NCI-H2196 (cell line): ENCODE data around the gene ZBTB49.
A peak's percentile ranks its signal among the peaks of the same experiment; 100 is the strongest.
"Not testable (repeated sequence)": the region's sequence is repeated elsewhere in the genome, so short reads cannot be mapped to it uniquely, and the experiment has no call there.

Source experiments
- DNase-seq: peaks from one replicate; lab custom pipeline; 2025; ENCODE audit not compliant: unreplicated experiment; lab: John Stamatoyannopoulos, UW

The ZBTB49 gene, protein sequence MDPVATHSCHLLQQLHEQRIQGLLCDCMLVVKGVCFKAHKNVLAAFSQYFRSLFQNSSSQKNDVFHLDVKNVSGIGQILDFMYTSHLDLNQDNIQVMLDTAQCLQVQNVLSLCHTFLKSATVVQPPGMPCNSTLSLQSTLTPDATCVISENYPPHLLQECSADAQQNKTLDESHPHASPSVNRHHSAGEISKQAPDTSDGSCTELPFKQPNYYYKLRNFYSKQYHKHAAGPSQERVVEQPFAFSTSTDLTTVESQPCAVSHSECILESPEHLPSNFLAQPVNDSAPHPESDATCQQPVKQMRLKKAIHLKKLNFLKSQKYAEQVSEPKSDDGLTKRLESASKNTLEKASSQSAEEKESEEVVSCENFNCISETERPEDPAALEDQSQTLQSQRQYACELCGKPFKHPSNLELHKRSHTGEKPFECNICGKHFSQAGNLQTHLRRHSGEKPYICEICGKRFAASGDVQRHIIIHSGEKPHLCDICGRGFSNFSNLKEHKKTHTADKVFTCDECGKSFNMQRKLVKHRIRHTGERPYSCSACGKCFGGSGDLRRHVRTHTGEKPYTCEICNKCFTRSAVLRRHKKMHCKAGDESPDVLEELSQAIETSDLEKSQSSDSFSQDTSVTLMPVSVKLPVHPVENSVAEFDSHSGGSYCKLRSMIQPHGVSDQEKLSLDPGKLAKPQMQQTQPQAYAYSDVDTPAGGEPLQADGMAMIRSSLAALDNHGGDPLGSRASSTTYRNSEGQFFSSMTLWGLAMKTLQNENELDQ

GRCh38 chr4:4289941-4290850 lies at the start of gene ZBTB49, which contains the start of gene LYAR:
Gene ZBTB49 (plus strand): TSS chr4:4290251. CDS start chr4:4299946, 9,695 bp downstream.
Gene LYAR (minus strand): TSS chr4:4290154. CDS start chr4:4283742, 6,412 bp downstream.
- DNase-seq, result peak; percentile 93

DNA sequence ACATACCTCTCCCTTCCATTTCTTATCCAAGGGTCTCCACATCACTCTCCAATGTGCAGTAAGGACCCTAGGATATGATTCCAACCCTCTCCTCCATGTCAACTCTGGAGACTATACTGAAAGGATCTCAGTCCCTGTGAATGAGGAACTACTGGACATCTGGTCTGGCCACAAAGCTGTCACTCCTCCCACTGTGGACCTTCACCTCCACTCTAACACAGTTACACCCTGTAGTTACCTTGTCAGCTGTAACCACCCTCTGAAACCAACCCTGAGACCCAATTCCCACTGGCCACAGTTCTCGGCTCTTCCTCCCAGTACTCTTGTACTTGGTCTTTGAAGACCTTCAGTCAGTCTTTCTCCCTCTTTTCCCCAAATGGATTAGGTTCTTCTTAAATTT lies 44.9 kb upstream of the ZBTB49 start:
- DNase-seq, result no peak

DNA sequence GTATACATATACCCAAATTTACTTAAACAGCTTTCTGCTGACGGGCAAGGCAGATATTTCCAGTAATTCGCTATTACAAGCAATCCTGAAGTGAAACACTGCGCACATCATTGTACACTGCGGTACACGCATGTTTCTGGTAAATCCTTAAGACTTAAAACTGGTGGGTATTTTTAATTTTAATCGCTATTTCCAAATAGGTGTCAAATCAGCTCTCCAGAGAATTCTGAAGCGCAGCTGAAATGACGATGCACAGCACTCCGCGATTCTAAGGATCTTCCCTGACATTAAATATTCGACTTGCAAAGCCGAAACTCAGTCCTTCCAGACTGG lies 42.4 kb upstream of the ZBTB49 start:
- DNase-seq, result no peak

DNA sequence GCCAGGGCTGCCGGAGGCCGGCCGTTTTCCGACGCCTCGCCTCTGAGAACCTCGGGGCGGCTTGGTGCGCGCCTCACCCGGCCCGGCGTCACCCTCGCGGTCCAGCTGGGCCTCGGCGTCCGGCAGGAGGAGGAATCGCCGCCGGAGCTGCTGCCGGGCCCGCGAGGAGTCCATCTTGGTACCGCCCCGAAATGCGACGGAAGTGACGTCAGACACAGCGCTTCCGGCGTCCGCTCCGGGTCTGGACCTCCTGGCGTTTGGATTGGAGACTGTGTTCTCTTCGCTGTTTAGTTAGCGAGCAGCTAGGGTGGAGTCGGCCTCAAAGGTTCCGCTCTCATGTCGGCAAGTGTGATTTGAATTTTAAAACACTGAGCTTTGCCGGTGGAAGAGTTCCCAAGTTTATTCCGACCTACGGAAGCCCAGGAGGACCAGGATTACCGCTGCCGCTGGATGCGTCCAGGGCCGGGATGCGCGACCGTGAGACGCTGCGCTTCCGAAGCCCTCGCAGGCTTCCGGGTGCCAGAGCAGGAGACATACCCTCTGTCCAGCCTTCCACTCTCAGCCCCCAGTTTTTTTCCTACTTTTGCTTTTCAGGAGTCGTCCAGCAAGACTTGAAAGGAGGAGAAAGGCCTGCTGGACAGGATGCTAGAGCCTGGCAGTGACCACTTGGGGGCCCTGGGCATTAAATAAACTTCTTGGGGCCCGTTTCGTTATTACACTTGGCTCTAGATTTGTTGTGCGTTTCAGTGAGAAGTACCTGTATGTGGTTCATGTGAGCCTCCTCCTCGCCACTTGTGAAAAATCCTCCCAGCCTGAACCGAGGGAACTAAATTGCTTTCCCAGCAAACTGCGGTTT lies 41.8 kb upstream of the ZBTB49 start, which contains the start of gene TMEM128:
Gene TMEM128, minus strand, starts transcription at position 195 of the 856 bp plus-strand sequence. Its CDS starts 21 bp downstream, at position 174.
- peak; percentile 93 for DNase-seq

GRCh38 chr4:4248885-4249203 lies 41.2 kb upstream of the ZBTB49 start:
- DNase-seq, result no peak

DNA sequence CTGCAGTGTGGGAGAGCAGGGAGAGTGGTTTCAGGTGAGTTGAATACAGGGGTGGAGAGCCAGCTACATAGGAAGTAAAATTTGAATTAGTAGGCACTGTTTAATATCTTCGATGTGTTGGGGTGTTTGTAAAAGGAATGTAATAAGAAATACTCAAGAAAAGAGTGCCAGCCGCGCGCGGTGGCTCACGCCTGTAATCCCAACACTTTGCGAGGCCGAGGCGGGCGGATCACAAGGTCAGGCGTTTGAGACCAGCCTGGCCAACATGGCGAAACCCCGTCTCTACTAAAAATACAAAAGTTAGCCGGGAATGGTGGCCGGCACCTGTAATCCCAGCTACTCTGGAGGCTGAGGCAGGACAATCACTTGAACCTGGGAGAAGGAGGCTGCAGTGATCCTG lies 40.7 kb upstream of the ZBTB49 start:
- not testable (repeated sequence) for DNase-seq

DNA sequence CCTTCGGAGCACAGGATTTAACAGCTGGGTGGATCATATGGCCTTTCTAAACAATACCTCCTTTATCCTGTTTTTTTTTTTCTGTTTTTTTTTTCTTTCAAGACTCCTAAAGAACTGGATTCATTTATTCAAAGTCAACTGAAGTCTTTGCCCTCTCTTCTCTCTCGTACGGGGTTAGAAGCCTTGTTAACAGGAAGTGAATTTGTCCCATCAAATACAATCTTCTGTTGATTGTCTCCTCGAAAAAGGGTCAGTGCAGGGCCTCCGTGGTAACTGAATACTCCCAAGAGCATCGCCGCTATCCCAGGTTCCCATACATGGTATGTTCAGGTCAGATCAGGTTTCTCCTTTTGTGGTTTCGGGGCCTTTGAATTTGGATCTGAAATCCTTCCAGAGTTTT lies 40.2 kb upstream of the ZBTB49 start:
- DNase-seq, result no peak

- no peak for DNase-seq
These were observed 35.9 kb upstream of the ZBTB49 start for GRCh38 chr4:4254199-4254598.

- DNase-seq, result no peak
These were observed 35.4 kb upstream of the ZBTB49 start for GRCh38 chr4:4254666-4255065.

GRCh38 chr4:4256799-4257198 lies 33.3 kb upstream of the ZBTB49 start:
- DNase-seq, result no peak

DNA sequence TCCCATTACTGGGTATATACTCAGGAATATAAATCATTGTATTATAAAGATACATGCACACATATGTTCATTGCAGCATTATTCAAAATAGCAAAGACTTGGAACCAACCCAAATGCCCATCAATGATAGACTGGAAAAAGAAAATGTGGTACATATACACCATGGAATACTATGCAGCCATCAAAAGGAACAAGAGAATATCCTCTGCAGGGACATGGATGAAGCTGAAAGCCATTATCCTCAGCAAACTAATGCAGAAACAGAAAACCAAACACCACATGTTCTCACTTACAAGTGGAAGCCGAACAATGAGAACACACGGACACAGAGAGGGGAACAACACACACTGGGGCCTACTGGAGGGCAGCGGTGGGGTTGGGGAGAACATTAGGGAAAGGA lies 32.3 kb upstream of the ZBTB49 start:
- not testable (repeated sequence) for DNase-seq

GRCh38 chr4:4259484-4260100 lies 30.5 kb upstream of the ZBTB49 start:
- no peak for DNase-seq

DNA sequence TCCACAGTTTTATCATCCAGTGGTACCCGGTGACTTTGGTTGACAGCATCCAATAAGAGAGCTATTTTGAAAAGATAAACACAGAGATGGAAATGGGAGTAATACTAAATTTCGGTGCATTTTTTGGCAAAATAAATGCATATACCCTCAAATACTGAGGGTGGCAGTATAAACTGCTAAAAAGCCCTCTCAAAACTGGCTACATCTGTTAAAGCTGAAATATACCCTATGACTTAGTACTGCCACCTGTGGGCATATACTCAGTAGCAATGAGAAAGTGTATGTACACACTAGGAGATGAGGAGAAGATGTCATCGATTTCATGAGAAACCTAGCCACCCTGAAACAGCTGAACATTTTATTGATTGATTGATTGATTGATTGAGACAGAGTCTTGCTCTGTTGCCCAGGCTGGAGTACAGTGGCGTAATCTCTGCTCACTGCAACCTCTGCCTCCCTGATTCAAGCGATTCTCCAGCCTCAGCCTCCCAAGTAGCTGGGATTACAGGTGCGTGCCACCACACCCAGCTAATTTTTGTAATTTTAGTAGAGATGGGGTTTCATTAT lies 29.8 kb upstream of the ZBTB49 start:
- DNase-seq, result peak; percentile 30

DNA sequence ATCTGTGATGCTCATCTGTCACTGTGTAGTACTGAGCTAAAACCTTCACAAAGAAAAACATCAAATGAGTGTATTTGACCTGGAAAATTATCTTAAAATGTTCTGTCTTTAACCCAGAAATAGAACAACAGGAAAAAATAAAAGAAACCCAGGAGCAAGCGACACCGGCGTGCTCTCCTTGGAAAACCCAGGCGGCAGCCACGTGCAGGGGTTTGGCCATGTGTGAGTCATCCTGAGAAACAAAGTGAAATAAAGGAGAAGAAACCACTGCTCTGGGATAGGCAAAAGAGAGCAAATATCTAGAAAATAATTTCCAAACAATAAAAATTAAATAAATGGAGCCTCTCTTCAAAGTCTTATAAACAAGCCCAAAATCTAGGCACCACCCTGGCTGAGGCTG lies 22.1 kb upstream of the ZBTB49 start:
- DNase-seq, result no peak

DNA sequence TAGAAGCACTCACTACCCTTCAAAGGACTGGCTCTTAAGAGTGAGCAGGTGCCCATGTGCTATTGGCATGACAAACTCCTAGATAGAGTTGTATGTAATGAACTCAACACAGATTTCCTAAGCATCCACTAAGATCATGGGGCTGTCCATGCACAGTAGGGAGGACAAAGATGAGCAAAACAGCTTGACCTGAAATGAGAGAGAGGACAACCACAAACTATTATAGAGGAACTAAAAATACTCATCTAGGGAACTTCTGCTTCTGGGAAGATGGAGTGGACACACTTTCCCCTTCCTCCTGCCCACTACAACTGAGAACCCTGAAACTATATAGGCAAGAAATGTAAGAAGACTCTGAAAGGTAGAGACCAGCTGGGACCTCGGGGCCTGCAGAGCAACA lies 21.3 kb upstream of the ZBTB49 start:
- DNase-seq, result no peak

DNA sequence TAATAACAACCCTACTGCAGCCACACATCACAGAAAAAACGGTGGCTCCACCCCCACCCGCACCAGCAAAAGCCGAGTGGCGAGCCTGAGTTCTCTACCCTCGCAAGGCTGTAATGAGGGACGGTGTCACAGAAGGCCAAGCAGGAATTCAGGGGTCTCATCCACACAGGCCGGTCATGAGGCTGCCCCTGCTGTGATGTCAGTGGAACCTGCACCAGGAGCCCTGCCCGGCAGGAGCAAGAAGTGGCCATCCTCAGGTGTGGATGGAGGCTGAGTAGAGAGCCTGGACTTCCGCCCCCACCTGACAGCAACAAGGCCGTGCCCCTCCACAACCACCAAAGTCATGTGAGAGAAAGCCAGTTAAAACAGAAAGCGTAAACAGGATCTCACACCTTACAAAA lies 20.7 kb upstream of the ZBTB49 start:
- no peak for DNase-seq

GRCh38 chr4:4269856-4270255 lies 20.2 kb upstream of the ZBTB49 start:
- DNase-seq, result no peak

- no peak for DNase-seq
These were observed 19.5 kb upstream of the ZBTB49 start for GRCh38 chr4:4270529-4270928.

DNA sequence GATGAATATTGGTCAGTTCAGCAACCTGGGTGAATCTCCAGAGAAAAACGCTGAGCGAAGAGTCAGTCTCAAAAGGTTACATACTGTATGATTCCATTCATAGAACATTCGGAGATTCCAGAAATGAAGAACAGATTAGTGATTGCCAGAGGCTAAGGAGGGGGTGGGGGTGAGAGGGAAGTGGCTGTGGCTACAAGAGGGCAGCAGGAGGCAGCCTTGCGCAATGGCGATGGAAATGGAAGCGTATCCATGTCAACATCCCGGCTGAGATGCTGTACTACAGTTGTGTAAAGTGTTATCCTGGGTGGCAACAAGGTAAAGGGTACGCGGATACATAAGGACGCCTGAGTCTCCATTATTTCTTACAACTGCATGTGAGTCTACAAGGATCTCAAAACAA lies 18.1 kb upstream of the ZBTB49 start:
- no peak for DNase-seq

GRCh38 chr4:4274226-4274625 lies 15.8 kb upstream of the ZBTB49 start:
- no peak for DNase-seq
